ENCODE measurements around the gene USP43. TPM values are rescaled to one million over a fixed set of nuclear protein-coding genes. Genes with fewer than 3 reads are reported as not detected.
A peak's percentile ranks its signal among the peaks of the same experiment; 100 is the strongest.

The USP43 gene
- total and polyA plus RNA-seq, 11 donors, result 0.01 to 0.41 (median 0.14) TPM; not detected in 7

DNA sequence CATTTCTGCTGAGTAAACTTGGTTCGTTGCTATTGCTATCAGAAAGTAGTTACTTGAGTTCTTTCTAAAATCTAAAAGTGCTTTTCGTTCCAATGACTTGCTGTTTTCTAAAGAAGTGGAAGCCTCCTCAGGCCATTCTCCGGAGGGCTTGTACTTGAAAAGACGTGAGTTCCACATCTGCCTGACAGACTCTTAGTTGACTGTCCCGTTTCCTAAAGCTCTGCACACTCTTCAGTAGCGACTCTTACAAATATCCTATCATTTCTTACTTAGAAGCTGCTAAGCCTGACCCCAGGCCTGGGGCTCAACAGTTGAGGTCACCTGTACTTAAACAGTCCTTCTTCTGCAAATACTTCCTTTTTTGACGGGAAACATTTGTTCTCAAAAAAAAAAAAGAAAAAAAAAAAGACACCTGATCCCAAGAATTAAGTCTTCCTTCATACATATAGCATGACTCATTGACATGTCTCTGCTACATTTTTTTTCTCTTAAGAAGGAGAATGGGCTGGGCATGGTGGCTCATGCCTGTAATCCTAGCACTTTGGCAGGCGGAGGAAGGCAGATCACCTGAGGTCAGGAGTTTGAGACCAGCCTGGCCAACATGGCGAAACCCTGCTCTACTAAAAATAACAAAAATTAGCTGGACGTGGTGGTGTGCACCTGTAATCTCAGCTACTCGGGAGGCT is 84.6 kb downstream of the USP43 start:
- Histone ChIP-seq H3K27ac (no peak overlapping the region), H3K4me1 (no peaks in the 10 kb centered on the region), H3K9me3 (no peaks in the 10 kb centered on the region), H3K4me3 (no peak overlapping the region), H3K36me3 (no peaks in the 10 kb centered on the region), H3K27me3 (peaks cover 0 to 32% (median 9%) of the 10 kb centered on the region in 9 donors)
- TF ChIP-seq, protein P1, sequence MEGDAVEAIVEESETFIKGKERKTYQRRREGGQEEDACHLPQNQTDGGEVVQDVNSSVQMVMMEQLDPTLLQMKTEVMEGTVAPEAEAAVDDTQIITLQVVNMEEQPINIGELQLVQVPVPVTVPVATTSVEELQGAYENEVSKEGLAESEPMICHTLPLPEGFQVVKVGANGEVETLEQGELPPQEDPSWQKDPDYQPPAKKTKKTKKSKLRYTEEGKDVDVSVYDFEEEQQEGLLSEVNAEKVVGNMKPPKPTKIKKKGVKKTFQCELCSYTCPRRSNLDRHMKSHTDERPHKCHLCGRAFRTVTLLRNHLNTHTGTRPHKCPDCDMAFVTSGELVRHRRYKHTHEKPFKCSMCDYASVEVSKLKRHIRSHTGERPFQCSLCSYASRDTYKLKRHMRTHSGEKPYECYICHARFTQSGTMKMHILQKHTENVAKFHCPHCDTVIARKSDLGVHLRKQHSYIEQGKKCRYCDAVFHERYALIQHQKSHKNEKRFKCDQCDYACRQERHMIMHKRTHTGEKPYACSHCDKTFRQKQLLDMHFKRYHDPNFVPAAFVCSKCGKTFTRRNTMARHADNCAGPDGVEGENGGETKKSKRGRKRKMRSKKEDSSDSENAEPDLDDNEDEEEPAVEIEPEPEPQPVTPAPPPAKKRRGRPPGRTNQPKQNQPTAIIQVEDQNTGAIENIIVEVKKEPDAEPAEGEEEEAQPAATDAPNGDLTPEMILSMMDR (IDR thresholded peaks at IDR 0.05), result no peak
- TF ChIP-seq POLR2A (IDR thresholded peaks at IDR 0.05), result no peak
- 72 to 80% (median 76%) methylated on average over 11 of the region's 11 CpGs for WGBS, 4 donors
- DNase-seq (no peak), ATAC-seq (no peak)
- intact Hi-C loops (cut with DNase I), result loop anchor here in 9 of 10 donors (2.0 to 10.0 kb wide), 9 partner anchors 37 to 895 kb away; partner anchors contain the start of genes CFAP52 (in 1 of the 9) and STX8 (in 1 of the 9)

DNA sequence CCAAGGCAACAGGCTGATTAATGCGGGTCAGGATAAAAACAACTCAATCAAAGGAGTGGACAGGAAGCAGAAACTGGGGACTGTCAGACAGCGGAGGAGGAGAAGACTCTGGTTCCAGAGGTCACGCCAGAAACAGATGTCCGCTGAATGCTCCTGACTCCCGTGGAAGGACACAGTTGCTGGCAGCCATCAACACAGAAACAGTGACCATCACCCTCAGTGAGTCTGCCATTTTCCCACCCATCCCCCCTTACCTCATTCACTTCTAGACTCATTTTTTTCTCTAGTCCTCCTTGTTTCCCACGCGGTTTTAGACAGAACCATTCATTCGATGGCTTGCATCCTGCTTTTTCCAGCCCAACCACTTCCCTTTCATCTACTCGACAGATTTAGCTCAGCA is 105.2 kb downstream of the USP43 start:
- Histone ChIP-seq H3K4me3 (no peak overlapping the region), H3K36me3 (no peaks in the 10 kb centered on the region), H3K9me3 (no peaks in the 10 kb centered on the region), H3K27me3 (peaks cover 0 to 13% (median 0%) of the 10 kb centered on the region in 9 donors), H3K4me1 (peaks cover 0 to 5% (median 0%) of the 10 kb centered on the region in 12 donors), H3K27ac (peak overlapping the region in 4 of 12 donors; percentile 19 to 43 (median 30))
- peak in 2 of 4 donors; percentile 69 to 73 for ATAC-seq
- intact Hi-C loops (cut with DNase I), result no loop called here
- WGBS, 4 donors, result 35 to 49% (median 43%) methylated on average over 9 of the region's 9 CpGs
- TF ChIP-seq, protein P1 (IDR thresholded peaks at IDR 0.05), result no peak
- no peak for TF ChIP-seq POLR2A (IDR thresholded peaks at IDR 0.05)
- DNase-seq, result peak in 2 of 5 donors; percentile 32 to 35

DNA sequence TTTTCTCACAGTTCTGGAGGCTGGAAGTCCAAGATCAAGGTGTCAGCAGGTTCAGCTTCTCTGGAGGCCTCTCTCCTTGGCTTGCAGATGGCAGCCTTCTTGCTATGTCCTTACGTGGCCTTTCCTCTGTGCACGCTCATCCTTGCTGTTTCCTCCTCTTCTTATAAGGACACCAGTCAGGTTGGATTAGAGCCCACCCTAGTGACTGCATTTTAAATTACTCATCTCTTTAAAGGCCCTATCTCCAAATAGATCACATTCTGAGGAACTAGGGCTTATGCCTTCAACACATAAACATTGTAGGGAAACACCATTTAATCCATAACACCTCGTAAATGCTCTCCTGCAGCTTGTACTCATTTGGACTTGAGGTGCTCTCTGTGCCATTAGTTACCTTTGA is 109.8 kb downstream of the USP43 start:
- Histone ChIP-seq H3K4me1 (peaks cover 0 to 1% (median 0%) of the 10 kb centered on the region in 12 donors), H3K9me3 (no peaks in the 10 kb centered on the region), H3K4me3 (no peak overlapping the region), H3K36me3 (no peaks in the 10 kb centered on the region), H3K27ac (no peak overlapping the region), H3K27me3 (peaks cover 0 to 26% (median 0%) of the 10 kb centered on the region in 9 donors)
- 76 to 80% (median 78%) methylated on average over 3 of the region's 3 CpGs for WGBS, 4 donors
- ATAC-seq, result no peak
- intact Hi-C loops (cut with DNase I), result no loop called here
- no peak for DNase-seq
- TF ChIP-seq, protein P1 (IDR thresholded peaks at IDR 0.05), result no peak
- no peak for TF ChIP-seq POLR2A (IDR thresholded peaks at IDR 0.05)

DNA sequence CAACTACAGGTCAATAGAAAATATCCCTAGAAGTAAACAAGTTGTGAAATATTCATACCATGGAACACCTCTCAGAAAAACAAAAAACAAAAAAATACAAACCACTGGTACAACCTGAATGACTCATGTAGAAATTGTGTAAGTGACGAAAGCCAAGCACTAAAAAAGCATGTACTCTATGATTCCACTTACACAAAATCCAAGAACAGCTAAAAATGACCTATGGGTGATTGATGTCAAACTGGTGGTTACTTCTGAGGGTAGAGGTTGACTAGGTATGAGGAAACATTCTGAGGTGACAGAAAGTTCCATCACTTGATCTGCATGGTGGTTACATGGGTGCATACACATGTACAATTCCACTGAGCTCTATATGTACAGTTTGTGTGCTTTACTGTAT is 114.9 kb downstream of the USP43 start:
- ATAC-seq, result no peak
- Histone ChIP-seq H3K36me3 (no peaks in the 10 kb centered on the region), H3K27me3 (peaks cover 0 to 13% (median 0%) of the 10 kb centered on the region in 9 donors), H3K27ac (no peak overlapping the region), H3K9me3 (no peaks in the 10 kb centered on the region), H3K4me3 (no peak overlapping the region), H3K4me1 (no peaks in the 10 kb centered on the region)
- TF ChIP-seq, protein P1 (IDR thresholded peaks at IDR 0.05), result no peak
- TF ChIP-seq POLR2A (IDR thresholded peaks at IDR 0.05), result no peak
- no peak for DNase-seq
- intact Hi-C loops (cut with DNase I), result no loop called here
- 83 to 95% (median 87%) methylated on average over 1 of the region's 1 CpG for WGBS, 4 donors
